ENCODE data around the gene TP53BP2. TPM values are rescaled to one million over a fixed set of nuclear protein-coding genes. Genes with fewer than 3 reads are reported as not detected.

TP53BP2 gene
- total RNA-seq, 6 experiments from 2014 or later: 13.7 to 46.4 (median 19.0) TPM

- no peak for TF ChIP-seq POLR2A (IDR thresholded peaks at IDR 0.05)
- no peak for TF ChIP-seq CTCF (IDR thresholded peaks at IDR 0.05)
- WGBS (ENCODE audit: insufficient coverage, low coverage, low lambda C conversion rate, missing lambda C conversion rate): 92% methylated on average over 9 of the region's 9 CpGs
- no peaks in the 10 kb centered on the region for H3K27me3 ChIP-seq
- DNase-seq (no peak), ATAC-seq (no peak)
- H3K4me1 ChIP-seq: no peaks in the 10 kb centered on the region
- no peaks in the 10 kb centered on the region for H3K9me3 ChIP-seq
- no peak overlapping the region for H3K27ac ChIP-seq
- intact Hi-C loops (cut with DNase I): no loop called here
- H3K36me3 ChIP-seq: peaks cover 0 to 55% (median 13%) of the 10 kb centered on the region in 4 donors
- no peak overlapping the region for H3K4me3 ChIP-seq
Measured at GRCh38 chr1:223794136-223794880, 51.4 kb downstream of the TP53BP2 start.

- H3K9me3 ChIP-seq: no peaks in the 10 kb centered on the region
- DNase-seq (no peak), ATAC-seq (no peak)
- WGBS (ENCODE audit: insufficient coverage, low coverage, low lambda C conversion rate, missing lambda C conversion rate): 95% methylated on average over 4 of the region's 4 CpGs
- no peaks in the 10 kb centered on the region for H3K4me1 ChIP-seq
- no peak overlapping the region for H3K27ac ChIP-seq
- intact Hi-C loops (cut with DNase I): no loop called here
- TF ChIP-seq POLR2A (IDR thresholded peaks at IDR 0.05) (no peak), CTCF (IDR thresholded peaks at IDR 0.05) (no peak)
- H3K4me3 ChIP-seq: no peak overlapping the region
- peaks cover 0 to 55% (median 12%) of the 10 kb centered on the region in 4 donors for H3K36me3 ChIP-seq
- H3K27me3 ChIP-seq: no peaks in the 10 kb centered on the region
Measured at GRCh38 chr1:223793716-223794115, 52.0 kb downstream of the TP53BP2 start.

GRCh38 chr1:223792046-223792445, 53.7 kb downstream of the TP53BP2 start:
- Histone ChIP-seq H3K27me3 (no peaks in the 10 kb centered on the region), H3K4me1 (no peaks in the 10 kb centered on the region), H3K36me3 (peaks cover 0 to 58% (median 4%) of the 10 kb centered on the region in 4 donors), H3K27ac (no peak overlapping the region), H3K9me3 (no peaks in the 10 kb centered on the region), H3K4me3 (no peak overlapping the region)
- no peak for TF ChIP-seq POLR2A (IDR thresholded peaks at IDR 0.05)
- no peak for TF ChIP-seq CTCF (IDR thresholded peaks at IDR 0.05)
- ATAC-seq: no peak
- no peak for DNase-seq
- intact Hi-C loops (cut with DNase I): no loop called here
- 86% methylated on average over 2 of the region's 2 CpGs for WGBS (ENCODE audit: insufficient coverage, low coverage, low lambda C conversion rate, missing lambda C conversion rate)

- DNase-seq: no peak
- Histone ChIP-seq H3K9me3 (no peaks in the 10 kb centered on the region), H3K4me3 (no peak overlapping the region), H3K27me3 (no peaks in the 10 kb centered on the region), H3K4me1 (no peaks in the 10 kb centered on the region), H3K36me3 (peaks cover 0 to 45% (median 4%) of the 10 kb centered on the region in 4 donors), H3K27ac (no peak overlapping the region)
- TF ChIP-seq CTCF (IDR thresholded peaks at IDR 0.05): no peak
- no peak for TF ChIP-seq POLR2A (IDR thresholded peaks at IDR 0.05)
- 94% methylated on average over 3 of the region's 4 CpGs for WGBS (ENCODE audit: insufficient coverage, low coverage, low lambda C conversion rate, missing lambda C conversion rate)
- no peak for ATAC-seq
- intact Hi-C loops (cut with DNase I): no loop called here
Measured at GRCh38 chr1:223788746-223789415, 56.9 kb downstream of the TP53BP2 start.
